ENCODE measurements around the gene OPN1MW.
"Not testable (repeated sequence)": the region's sequence is repeated elsewhere in the genome, so short reads cannot be mapped to it uniquely, and the experiment has no call there.

Gene OPN1MW

DNA sequence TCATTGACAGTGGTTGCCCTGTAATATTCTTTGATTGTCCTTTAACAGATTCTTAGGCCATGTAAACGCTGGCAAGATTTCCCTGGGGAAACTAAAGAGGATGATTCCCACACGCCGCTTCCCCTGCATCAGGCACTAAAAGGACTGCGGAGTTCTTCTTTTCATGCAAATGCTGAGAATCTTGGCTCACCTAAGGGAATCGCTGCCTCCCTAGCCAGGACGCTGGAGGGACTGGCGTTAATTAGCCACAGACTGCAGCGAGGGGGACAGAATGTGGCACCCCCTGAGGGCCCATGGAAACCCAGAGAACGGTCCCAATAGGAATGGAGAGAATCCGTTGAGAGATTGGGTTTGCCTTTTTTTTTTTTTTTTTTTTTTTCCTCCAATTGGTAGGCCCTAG lies 29.1 kb downstream of the OPN1MW start:
- DNase-seq, result not testable (repeated sequence)

DNA sequence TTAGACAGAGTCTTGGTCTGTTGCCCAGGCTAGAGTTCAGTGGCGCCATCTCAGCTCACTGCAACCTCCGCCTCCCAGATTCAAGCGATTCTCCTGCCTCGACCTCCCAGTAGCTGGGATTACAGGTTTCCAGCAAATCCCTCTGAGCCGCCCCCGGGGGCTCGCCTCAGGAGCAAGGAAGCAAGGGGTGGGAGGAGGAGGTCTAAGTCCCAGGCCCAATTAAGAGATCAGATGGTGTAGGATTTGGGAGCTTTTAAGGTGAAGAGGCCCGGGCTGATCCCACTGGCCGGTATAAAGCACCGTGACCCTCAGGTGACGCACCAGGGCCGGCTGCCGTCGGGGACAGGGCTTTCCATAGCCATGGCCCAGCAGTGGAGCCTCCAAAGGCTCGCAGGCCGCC lies 37.1 kb downstream of the OPN1MW start, which contains the start of gene OPN1MW2:
Gene OPN1MW2, plus strand, starts transcription at position 301 of the 400 bp plus-strand sequence. Its CDS starts 60 bp downstream, at position 361.
- not testable (repeated sequence) for DNase-seq

- DNase-seq, result not testable (repeated sequence)
Observed at GRCh38 chrX:154225292-154225691, 42.9 kb downstream of the OPN1MW start.

DNA sequence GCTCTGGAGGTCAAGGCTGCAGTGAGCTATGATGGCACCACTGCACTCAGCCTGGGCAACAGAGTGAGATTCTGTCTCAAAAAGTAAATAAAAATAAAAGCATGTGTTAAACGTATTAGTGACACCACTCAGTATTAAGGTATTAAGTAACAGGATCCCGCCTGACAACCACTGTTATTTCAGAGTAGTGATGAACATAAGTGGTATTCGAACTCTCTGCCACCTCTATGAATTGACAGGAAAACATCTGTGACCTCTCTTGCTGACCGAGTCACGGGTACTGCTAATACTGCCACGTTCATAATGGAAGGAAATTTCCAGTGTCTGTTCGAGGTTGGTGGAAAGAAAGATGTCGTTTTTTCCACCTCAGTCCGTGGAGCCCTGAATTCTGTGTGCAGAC lies 44.3 kb downstream of the OPN1MW start:
- not testable (repeated sequence) for DNase-seq

- not testable (repeated sequence) for DNase-seq
Observed at GRCh38 chrX:154231443-154231842, 49.0 kb downstream of the OPN1MW start.

- not testable (repeated sequence) for DNase-seq
Observed at GRCh38 chrX:154233620-154234019, 51.2 kb downstream of the OPN1MW start.

DNA sequence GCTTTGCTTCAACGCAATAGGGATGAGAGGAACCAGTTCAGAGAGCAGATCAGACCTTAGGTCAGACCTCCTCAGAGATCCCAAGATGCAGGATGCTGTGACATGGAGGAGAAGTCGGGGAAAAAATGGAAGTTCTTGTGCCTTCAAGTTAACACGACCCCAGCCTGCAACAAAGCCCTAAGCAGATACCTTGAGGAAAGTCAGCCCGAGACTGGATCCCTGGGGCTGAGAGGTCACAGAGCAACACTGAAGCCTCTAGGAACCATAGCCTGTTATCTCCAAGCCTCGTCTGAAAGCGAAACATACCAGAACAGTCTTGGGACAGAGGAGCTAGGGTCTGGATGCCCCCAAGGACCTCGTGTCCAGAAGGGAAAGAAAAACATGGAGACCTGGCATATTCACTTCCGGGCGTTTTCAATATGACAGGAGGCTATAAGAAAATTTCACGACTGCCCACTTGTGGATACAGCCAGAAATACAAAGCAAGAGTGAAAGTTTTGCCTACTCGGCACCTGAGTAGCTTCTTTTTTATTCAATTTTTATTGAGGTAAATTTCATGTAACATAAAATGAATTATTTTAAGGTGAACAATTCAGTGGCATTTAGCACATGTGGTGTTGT lies 56.7 kb downstream of the OPN1MW start:
- not testable (repeated sequence) for DNase-seq

DNA sequence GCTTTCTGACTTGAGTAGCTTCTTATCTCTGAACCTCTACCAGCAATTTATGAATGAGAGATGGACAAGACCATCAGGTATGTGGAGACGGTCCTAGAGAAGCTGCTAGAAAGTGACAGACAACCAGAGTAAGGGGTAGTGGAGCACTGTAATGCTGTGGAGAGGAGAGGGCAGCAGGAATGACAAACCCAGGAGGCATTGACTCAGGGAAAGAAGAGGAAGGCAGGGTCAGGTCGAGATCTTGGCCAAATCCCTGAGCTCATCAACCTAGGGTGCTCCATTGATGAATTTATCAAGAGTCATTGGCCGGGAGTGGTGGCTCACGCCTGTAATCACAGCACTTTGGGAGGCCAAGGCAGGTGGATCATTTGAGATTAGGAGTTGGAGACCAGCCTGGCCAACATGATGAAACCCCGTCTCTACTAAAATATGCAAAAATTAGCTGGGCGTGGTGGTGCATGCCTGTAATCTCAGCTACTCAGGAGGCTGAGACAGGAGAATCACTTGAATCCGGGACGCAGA lies 57.6 kb downstream of the OPN1MW start:
- DNase-seq, result not testable (repeated sequence)

Measured in GF-D8 (cell line).